Astrocyte (in vitro differentiated cells and primary cell): ENCODE measurements around the gene EML6.

ENCODE experiments used
- EZH2 ChIP-seq: IDR thresholded peaks from 2 replicates; pipeline ENCODE4 v1.6.1; 2012; ENCODE audit warnings: mild to moderate bottlenecking, low read length, inconsistent platforms; ENCODE audit not compliant: insufficient read depth
- TF ChIP-seq, protein P1 (sequence below): IDR thresholded peaks from 2 replicates; pipeline ENCODE4 v1.5.1; 2011; ENCODE audit warnings: low read depth, mild to moderate bottlenecking, inconsistent platforms, low read length, moderate library complexity; ENCODE audit not compliant: insufficient read depth

DNA sequence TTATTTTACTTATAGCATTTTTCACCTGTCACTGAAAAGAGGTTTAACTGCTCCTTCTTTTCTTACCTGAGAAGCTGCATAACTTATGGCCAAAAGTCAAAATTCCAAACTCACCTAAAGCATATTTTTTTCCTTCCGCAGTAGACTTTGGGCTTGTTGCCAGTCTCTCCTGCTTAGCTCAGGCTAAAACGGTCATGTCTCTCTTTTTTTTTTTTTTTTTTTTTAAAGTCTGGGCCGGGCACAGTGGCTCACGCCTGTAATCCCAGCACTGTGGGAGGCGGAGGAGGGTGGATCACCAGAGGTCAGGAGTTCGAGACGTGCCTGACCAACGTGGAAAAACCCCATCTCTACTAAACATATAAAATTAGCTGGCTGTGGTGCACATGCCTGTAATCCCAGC, 213.3 kb downstream of the EML6 start:
- no peak for TF ChIP-seq EZH2
- TF ChIP-seq, protein P1, sequence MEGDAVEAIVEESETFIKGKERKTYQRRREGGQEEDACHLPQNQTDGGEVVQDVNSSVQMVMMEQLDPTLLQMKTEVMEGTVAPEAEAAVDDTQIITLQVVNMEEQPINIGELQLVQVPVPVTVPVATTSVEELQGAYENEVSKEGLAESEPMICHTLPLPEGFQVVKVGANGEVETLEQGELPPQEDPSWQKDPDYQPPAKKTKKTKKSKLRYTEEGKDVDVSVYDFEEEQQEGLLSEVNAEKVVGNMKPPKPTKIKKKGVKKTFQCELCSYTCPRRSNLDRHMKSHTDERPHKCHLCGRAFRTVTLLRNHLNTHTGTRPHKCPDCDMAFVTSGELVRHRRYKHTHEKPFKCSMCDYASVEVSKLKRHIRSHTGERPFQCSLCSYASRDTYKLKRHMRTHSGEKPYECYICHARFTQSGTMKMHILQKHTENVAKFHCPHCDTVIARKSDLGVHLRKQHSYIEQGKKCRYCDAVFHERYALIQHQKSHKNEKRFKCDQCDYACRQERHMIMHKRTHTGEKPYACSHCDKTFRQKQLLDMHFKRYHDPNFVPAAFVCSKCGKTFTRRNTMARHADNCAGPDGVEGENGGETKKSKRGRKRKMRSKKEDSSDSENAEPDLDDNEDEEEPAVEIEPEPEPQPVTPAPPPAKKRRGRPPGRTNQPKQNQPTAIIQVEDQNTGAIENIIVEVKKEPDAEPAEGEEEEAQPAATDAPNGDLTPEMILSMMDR, result no peak
